GM21526 (cell line): ENCODE measurements around the gene PPP1R1B.
A peak's percentile ranks its signal among the peaks of the same experiment; 100 is the strongest.

Source experiments
- ATAC-seq: cut with Tn5 transposase; IDR thresholded peaks from one replicate; pipeline ENCODE4 v1.9.1; 2021; ENCODE audit warnings: moderate library complexity; ENCODE audit not compliant: unreplicated experiment, low FRiP score

The PPP1R1B gene

GRCh38 chr17:39631403-39631802, 4.7 kb downstream of the PPP1R1B start:
- ATAC-seq, result no peak

- no peak for ATAC-seq
These were observed 5.6 kb downstream of the PPP1R1B start for GRCh38 chr17:39632153-39632941.

GRCh38 chr17:39633570-39634183, 6.9 kb downstream of the PPP1R1B start:
- ATAC-seq, result no peak

GRCh38 chr17:39634384-39634871, 7.7 kb downstream of the PPP1R1B start:
- no peak for ATAC-seq

GRCh38 chr17:39635614-39636176, 8.9 kb downstream of the PPP1R1B start:
- ATAC-seq, result no peak

GRCh38 chr17:39636587-39636926, 9.8 kb downstream of the PPP1R1B start:
- no peak for ATAC-seq

GRCh38 chr17:39636927-39637736, 10.4 kb downstream of the PPP1R1B start, which contains the start of gene STARD3:
STARD3 (plus strand) TSS chr17:39637144; CDS start chr17:39653532, 16,388 bp downstream.
- peak; percentile 61 for ATAC-seq

- ATAC-seq, result no peak
These were observed 11.6 kb downstream of the PPP1R1B start for GRCh38 chr17:39638317-39638716.

GRCh38 chr17:39639043-39639442, 12.3 kb downstream of the PPP1R1B start:
- no peak for ATAC-seq

- ATAC-seq, result no peak
These were observed 13.1 kb downstream of the PPP1R1B start for GRCh38 chr17:39639566-39640458.

- no peak for ATAC-seq
These were observed 13.9 kb downstream of the PPP1R1B start for GRCh38 chr17:39640591-39641031.

GRCh38 chr17:39641097-39641496, 14.3 kb downstream of the PPP1R1B start:
- no peak for ATAC-seq

- no peak for ATAC-seq
These were observed 15.1 kb downstream of the PPP1R1B start for GRCh38 chr17:39641883-39642282.

- no peak for ATAC-seq
These were observed 15.7 kb downstream of the PPP1R1B start for GRCh38 chr17:39642291-39643074.

GRCh38 chr17:39643271-39643670, 16.5 kb downstream of the PPP1R1B start:
- ATAC-seq, result no peak

GRCh38 chr17:39647256-39647655, 20.5 kb downstream of the PPP1R1B start:
- no peak for ATAC-seq

- ATAC-seq, result no peak
These were observed 22.0 kb downstream of the PPP1R1B start for GRCh38 chr17:39648616-39649366.

GRCh38 chr17:39650121-39650579, 23.4 kb downstream of the PPP1R1B start:
- ATAC-seq, result no peak
